Measurements from ENCODE around the gene IKBIP. TPM values are rescaled to one million over a fixed set of nuclear protein-coding genes. Genes with fewer than 3 reads are reported as not detected.

IKBIP gene
- total RNA-seq, 1 donor, result 3.4 TPM

Other genes with a start within 250 kb of the IKBIP start
- 221 TPM for gene TMPO, start 129.2 kb downstream of the IKBIP start, total RNA-seq
- gene SLC25A3, start 51.1 kb downstream of the IKBIP start, total RNA-seq, result 409 TPM
- 16.2 TPM for gene APAF1, start 502 bp upstream of the IKBIP start, total RNA-seq

Data from mononuclear cell (primary cell).